HAP-1 (cell line): ENCODE data around the gene METTL24.
A peak's percentile ranks its signal among the peaks of the same experiment; 100 is the strongest.
"Not testable (repeated sequence)": the region's sequence is repeated elsewhere in the genome, so short reads cannot be mapped to it uniquely, and the experiment has no call there.

Experiments
- DNase-seq, 2 experiments: peaks; one replicate each; pipeline ENCODE4 v3.0.0-alpha.2; 2016 to 2020; ENCODE audit warnings: low spot score in 2 of 2
- H3K27me3 ChIP-seq: fragments of 250-450 bp; sonication (Bioruptor Pico); 2 replicates; pipeline ENCODE4 v1.5.1; 2020; ENCODE audit warnings: low read depth, mild to moderate bottlenecking, moderate library complexity
- H3K36me3 ChIP-seq: fragments of 250-450 bp; sonication (Bioruptor Pico); replicated peaks from 2 replicates; pipeline ENCODE4 v1.5.1; 2020; ENCODE audit warnings: mild to moderate bottlenecking
- H3K4me1 ChIP-seq: fragments of 250-450 bp; sonication (Bioruptor Pico); 2 replicates; pipeline ENCODE4 v1.5.1; 2020; ENCODE audit warnings: mild to moderate bottlenecking
- H3K4me3 ChIP-seq: fragments of 250-450 bp; sonication (Bioruptor Pico); 2 replicates; pipeline ENCODE4 v1.5.1; 2020; ENCODE audit warnings: mild to moderate bottlenecking, moderate library complexity
- H3K9me3 ChIP-seq: fragments of 250-450 bp; sonication (Bioruptor Pico); 2 replicates; pipeline ENCODE4 v1.5.1; 2020; ENCODE audit warnings: mild to moderate bottlenecking, moderate library complexity
- in situ Hi-C: fragments of 300-500 bp; cut with MboI; formaldehyde crosslinking; loops from 3 replicates; pipeline ENCODE4 v1.14.3; 2020; ENCODE audit warnings: low sequenced_read_pairs, inconsistent platforms, mixed read lengths

METTL24 gene

GRCh38 chr6:110355727-110356126 lies 2.4 kb downstream of the METTL24 start:
- H3K36me3 ChIP-seq = no peaks in the 10 kb centered on the region
- H3K27me3 ChIP-seq = no peaks in the 10 kb centered on the region
- in situ Hi-C loops = no loop called here

GRCh38 chr6:110355022-110355421 lies 3.1 kb downstream of the METTL24 start:
- Histone ChIP-seq H3K36me3 (no peaks in the 10 kb centered on the region), H3K27me3 (no peaks in the 10 kb centered on the region), H3K4me1 (peaks cover 32% of the 10 kb centered on the region), H3K4me3 (no peak overlapping the region), H3K9me3 (no peaks in the 10 kb centered on the region)
- in situ Hi-C loops = no loop called here
- DNase-seq = peak in 1 of 2 experiments; percentile 43

More at GRCh38 chr6:110355727-110356126, 2.4 kb downstream of the METTL24 start:
- peaks cover 32% of the 10 kb centered on the region for H3K4me1 ChIP-seq
- H3K4me3 ChIP-seq = no peak overlapping the region
- no peaks in the 10 kb centered on the region for H3K9me3 ChIP-seq
- DNase-seq = no peak

DNA sequence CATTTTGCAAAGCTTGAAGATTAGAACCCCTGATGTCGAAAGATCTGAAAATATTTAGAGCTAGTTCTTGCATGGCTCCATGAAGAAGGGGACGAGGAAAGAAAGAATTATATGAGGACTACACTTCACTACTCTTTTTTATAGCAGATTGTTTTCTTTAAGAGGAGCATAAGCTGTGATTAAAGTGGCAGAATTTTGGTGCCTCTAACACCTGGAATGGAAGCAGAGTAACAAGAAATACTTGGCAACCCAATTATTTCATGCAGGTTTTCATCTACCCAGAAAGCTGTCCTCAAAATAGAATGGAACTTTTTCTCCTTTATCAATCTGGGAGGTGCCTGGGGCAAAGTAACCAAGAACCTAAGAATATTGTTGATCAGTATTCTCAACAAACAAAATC lies 4.0 kb downstream of the METTL24 start:
- Histone ChIP-seq H3K4me3 (no peak overlapping the region), H3K9me3 (no peaks in the 10 kb centered on the region), H3K27me3 (no peaks in the 10 kb centered on the region), H3K4me1 (peaks cover 32% of the 10 kb centered on the region), H3K36me3 (no peaks in the 10 kb centered on the region)
- DNase-seq = no peak
- in situ Hi-C loops = no loop called here

GRCh38 chr6:110353457-110354001 lies 4.6 kb downstream of the METTL24 start:
- Histone ChIP-seq H3K36me3 (no peaks in the 10 kb centered on the region), H3K4me3 (no peak overlapping the region), H3K9me3 (no peaks in the 10 kb centered on the region), H3K27me3 (no peaks in the 10 kb centered on the region), H3K4me1 (peaks cover 32% of the 10 kb centered on the region)
- in situ Hi-C loops = no loop called here
- DNase-seq = no peak

DNA sequence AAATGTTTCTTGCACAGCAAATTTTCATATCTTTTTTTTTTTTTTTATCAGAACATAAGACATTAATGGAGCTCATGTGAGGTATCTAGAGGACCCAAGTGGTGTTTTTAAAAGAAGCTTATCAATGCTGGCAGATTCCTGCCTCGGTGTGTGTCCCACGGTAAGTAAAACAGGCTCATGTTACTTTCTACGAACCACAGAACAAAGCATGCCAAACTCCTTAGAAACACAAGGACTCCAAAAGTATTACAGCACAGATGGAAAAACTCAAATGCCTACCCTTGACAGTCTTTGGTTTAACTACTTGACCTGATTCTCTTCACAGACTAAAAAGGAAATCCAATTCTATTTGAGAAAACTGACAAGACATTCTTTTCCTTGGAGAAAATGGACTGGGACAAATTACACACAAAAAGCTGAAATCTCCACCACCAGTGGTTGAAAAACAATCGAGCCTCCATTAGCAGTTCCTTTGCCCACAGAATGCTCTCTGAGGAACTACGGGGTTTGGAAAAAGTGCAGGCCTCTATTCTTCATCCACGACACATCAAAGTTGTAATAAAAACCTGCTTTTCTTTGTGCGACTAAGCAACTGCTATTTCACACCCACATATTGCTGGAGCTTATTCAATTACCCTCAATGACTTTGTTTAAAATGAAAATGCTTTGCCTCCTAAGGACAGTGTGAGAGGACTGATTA lies 5.4 kb downstream of the METTL24 start:
- peak in 1 of 2 experiments; percentile 58 for DNase-seq
- no peak overlapping the region for H3K4me3 ChIP-seq
- H3K27me3 ChIP-seq = no peaks in the 10 kb centered on the region
- in situ Hi-C loops = no loop called here
- no peaks in the 10 kb centered on the region for H3K9me3 ChIP-seq
- H3K4me1 ChIP-seq = peaks cover 32% of the 10 kb centered on the region
- no peaks in the 10 kb centered on the region for H3K36me3 ChIP-seq

GRCh38 chr6:110351986-110352385 lies 6.2 kb downstream of the METTL24 start:
- no peak for DNase-seq
- in situ Hi-C loops = no loop called here
- Histone ChIP-seq H3K9me3 (no peaks in the 10 kb centered on the region), H3K36me3 (no peaks in the 10 kb centered on the region), H3K27me3 (no peaks in the 10 kb centered on the region), H3K4me1 (peaks cover 32% of the 10 kb centered on the region), H3K4me3 (no peak overlapping the region)

DNA sequence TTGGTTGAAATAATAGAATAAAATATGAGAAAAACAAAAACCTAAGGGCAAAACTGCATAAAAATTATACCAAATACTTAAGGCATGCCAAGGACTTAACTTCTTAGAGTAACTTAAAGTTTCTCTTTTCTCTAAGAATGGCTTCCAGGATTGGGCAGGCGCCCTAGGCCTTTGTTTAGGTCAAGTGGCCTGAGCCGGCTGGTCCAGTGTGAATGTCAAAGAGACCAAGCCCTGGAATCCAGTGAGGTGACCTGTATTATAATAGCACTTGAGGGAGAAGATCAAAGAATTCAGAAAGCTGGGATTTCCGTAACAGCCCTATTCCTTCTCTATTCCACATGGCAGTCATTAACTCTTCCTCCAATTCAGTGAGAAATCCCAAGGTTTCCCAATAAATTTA lies 6.6 kb downstream of the METTL24 start:
- H3K9me3 ChIP-seq = no peaks in the 10 kb centered on the region
- no peaks in the 10 kb centered on the region for H3K27me3 ChIP-seq

GRCh38 chr6:110350593-110350992 lies 7.6 kb downstream of the METTL24 start:
- in situ Hi-C loops, H3K9me3 ChIP-seq: not testable (repeated sequence)
- H3K4me1 ChIP-seq = peaks cover 38% of the 10 kb centered on the region

More for the DNA sequence above, 6.6 kb downstream of the METTL24 start:
- no peaks in the 10 kb centered on the region for H3K36me3 ChIP-seq
- H3K4me3 ChIP-seq = no peak overlapping the region
- in situ Hi-C loops = no loop called here
- peaks cover 32% of the 10 kb centered on the region for H3K4me1 ChIP-seq
- no peak for DNase-seq

DNA sequence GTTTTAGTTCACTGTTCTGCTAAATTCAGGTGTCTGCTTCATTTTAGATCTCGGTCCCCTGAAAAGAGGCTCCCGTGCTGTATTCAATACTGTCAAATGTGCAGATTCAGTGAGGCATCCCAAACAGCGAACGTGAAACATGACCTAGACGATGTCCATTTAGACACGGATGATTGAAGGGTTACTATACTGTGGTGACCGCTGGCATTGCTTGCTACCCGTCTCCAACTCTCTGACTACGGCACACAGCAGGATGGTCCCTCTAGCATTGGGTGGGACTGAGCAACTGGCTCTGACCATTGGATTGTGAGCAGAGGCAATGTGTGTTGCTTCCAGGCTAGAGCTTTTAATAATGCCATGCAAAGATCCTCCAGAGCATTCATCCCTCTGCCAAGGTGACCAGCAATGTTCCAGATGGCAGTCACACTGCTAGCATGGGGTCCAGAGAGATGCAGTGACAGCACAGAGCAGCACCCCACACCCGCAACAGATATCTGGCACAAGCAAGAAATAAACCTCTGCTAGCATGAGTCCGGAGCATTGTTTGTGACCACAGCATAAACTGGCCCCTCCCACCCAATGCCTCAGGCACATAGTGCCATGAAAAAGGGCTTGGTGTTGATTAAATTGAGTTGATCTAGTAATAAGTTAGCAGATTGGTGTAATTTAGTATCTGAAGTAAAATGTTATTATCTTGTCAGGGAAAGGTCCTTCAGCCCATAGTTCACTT lies 9.0 kb downstream of the METTL24 start:
- DNase-seq = peak in 1 of 2 experiments; percentile 34
- H3K27me3 ChIP-seq = no peaks in the 10 kb centered on the region
- in situ Hi-C loops = no loop called here

More at GRCh38 chr6:110350593-110350992, 7.6 kb downstream of the METTL24 start:
- H3K4me3 ChIP-seq, H3K36me3 ChIP-seq, H3K27me3 ChIP-seq, DNase-seq: not testable (repeated sequence)

GRCh38 chr6:110345025-110345424 lies 13.1 kb downstream of the METTL24 start:
- Histone ChIP-seq H3K27me3 (no peaks in the 10 kb centered on the region), H3K9me3 (no peaks in the 10 kb centered on the region), H3K36me3 (no peaks in the 10 kb centered on the region), H3K4me3 (no peak overlapping the region), H3K4me1 (peaks cover 28% of the 10 kb centered on the region)
- in situ Hi-C loops = no loop called here
- DNase-seq = peak; percentile 36 to 63

More for the DNA sequence above, 9.0 kb downstream of the METTL24 start:
- no peaks in the 10 kb centered on the region for H3K9me3 ChIP-seq
- H3K4me1 ChIP-seq = peaks cover 37% of the 10 kb centered on the region
- no peak overlapping the region for H3K4me3 ChIP-seq
- no peaks in the 10 kb centered on the region for H3K36me3 ChIP-seq

DNA sequence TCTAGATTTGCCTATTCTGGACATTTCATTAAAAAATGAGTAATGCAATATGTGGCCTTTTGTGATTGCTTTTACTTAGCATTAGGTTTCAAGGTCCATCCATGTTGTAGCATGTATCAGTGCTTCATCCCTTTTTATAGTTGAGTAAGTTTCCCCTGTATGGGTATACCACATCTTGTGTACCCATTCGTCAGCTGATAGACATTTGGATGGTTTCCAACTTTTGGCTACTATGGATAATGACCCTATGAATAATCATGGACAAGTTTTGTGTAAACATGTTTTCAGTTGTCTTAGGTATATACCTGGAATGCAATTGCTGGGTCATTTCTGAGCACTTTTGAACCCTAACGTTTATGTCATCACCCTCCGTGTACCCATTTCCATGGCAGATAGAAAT lies 15.4 kb downstream of the METTL24 start:
- Histone ChIP-seq H3K4me3 (no peak overlapping the region), H3K27me3 (no peaks in the 10 kb centered on the region), H3K9me3 (no peaks in the 10 kb centered on the region), H3K36me3 (no peaks in the 10 kb centered on the region), H3K4me1 (peaks cover 28% of the 10 kb centered on the region)
- DNase-seq = no peak
- in situ Hi-C loops = no loop called here

DNA sequence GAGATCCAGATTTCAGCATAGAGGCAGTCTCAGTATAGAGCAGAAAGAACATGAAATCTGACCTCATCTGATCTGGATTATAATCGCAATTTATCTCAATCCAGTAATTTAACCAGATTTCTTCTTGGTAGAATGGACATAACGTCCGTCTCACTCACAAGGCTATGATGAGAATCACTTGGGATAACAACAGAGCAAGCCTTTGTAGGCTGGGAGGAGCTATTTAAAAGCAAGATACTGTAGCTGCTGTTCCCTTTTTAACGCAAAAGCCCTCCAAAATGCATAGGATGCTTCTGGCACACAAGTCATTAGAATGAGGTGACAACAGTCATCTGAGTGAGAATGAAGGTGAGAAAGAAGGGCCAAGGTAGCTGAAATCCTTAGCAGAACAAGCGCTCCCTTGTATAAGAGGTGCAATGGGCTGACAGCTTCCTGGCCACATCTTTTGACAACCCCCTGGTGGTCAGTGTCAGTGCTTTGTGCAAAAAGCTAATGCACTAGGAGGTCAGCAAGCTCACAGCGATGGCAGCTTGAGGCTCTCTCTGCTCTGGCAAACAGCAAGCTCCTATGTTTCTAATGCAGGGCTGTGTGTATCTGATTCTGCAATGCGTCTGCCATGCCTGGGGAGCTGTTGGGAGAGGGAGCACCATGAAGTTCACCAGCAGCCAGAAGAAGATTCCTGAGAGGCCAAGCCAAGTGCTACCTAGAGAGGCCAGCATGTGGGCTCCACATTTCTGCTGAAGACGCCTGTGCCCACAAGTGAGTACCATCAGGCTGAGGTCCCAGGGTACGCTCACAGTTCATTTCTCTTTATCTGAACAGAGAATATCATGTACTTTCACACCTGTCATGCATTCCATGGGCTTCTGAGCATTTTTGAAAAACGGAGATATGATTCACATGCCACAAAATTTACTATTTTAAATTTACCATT lies 16.2 kb downstream of the METTL24 start:
- peak in 1 of 2 experiments; percentile 61 for DNase-seq
- no peak overlapping the region for H3K4me3 ChIP-seq
- H3K27me3 ChIP-seq = no peaks in the 10 kb centered on the region
- in situ Hi-C loops = no loop called here
- H3K36me3 ChIP-seq = no peaks in the 10 kb centered on the region
- peaks cover 28% of the 10 kb centered on the region for H3K4me1 ChIP-seq
- H3K9me3 ChIP-seq = no peaks in the 10 kb centered on the region

DNA sequence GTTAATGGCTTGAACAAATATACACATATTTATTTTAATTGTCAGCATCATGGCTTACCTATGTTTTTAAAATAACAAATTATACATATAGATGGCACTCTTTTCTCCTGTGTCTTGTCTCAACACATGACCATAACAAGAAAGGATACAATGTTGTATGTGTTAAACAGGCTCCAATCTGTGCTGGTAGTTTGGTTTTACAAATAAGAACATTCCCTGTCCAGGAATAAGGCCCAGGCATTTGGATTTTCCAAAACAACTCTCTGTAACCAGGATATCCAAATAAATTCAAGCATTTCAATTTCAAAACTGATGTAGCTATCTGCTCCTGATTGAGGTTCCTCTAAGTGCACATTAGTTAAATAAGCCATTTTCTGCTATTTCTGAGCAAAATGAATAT lies 17.1 kb downstream of the METTL24 start:
- Histone ChIP-seq H3K27me3 (no peaks in the 10 kb centered on the region), H3K36me3 (no peaks in the 10 kb centered on the region), H3K9me3 (no peaks in the 10 kb centered on the region), H3K4me1 (peaks cover 27% of the 10 kb centered on the region), H3K4me3 (no peak overlapping the region)
- no peak for DNase-seq
- in situ Hi-C loops = no loop called here
